T-helper 1 cell treated with Interleukin-12 subunit alpha and Interleukin-12 subunit beta and Interleukin-4 antibody, amounts not matched to agents 30 ng/mL and 1 ng/mL, for 36 hours (primary cell): ENCODE results near the gene EQTN. TPM values are rescaled to one million over a fixed set of nuclear protein-coding genes. Genes with fewer than 3 reads are reported as not detected.

Experiments
- total RNA-seq: library from RNA; stranded (reverse); gene quantifications from 2 replicates; pipeline ENCODE4 v1.2.3, GENCODE V29; 2022

Gene EQTN
- total RNA-seq, 1 donor from 2014 or later, result not detected

Other genes with a start within 250 kb of the EQTN start
- not detected in 2 replicates for gene TEK, start 187.9 kb downstream of the EQTN start, total RNA-seq
- not detected in 2 replicates for gene IFNK, start 227.1 kb upstream of the EQTN start, total RNA-seq
- gene MOB3B, start 232.7 kb upstream of the EQTN start, total RNA-seq, result 0.39 and 0.73 TPM in 2 replicates